ENCODE measurements around the gene DNAJC1.
"Not testable (repeated sequence)": the region's sequence is repeated elsewhere in the genome, so short reads cannot be mapped to it uniquely, and the experiment has no call there.

The DNAJC1 gene

DNA sequence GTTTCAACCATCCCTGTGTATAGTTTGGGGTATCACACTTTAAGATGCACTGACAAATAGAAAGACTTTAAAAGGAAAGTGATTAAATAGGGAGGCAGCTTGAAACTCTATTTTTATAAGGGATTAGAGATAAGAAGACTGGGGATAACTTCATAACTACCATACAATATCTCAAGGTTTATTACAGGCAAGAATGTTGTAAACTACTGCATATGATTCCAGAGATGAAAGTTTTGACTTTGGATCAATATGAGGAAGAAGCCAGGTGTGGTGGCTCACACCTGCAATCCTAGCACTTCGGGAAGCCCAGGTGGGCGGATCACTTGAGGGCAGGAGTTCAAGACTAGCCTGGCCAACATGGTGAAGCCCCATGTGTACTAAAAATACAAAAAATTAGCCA is 96.1 kb downstream of the DNAJC1 start:
- DNase-seq (ENCODE audit: low read depth in 2 of 2) = no peak

GRCh38 chr10:21904930-21905329 is 98.6 kb downstream of the DNAJC1 start:
- no peak for DNase-seq (ENCODE audit: low read depth in 2 of 2)

GRCh38 chr10:21899736-21900135 is 103.8 kb downstream of the DNAJC1 start:
- DNase-seq (ENCODE audit: low read depth in 2 of 2) = no peak

DNA sequence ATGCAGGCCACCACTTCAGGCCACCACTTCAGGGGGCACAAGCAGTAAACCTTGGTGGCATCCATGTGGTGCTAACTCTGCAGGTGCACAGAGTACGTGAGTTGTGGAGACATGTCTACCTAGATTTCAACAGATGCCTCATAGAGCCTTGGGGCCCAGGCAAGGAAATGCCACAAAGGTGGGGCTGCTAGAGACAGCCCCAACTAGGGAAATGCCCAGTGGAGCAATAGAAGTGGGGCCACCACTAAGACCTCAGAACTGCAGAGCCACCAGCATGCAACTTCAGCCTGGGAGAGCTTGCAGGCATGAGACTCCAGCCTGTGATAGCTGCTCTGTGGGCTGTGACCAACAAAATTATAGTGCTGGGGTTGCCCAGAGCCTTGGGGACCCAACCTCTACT is 107.6 kb downstream of the DNAJC1 start:
- no peak for DNase-seq (ENCODE audit: low read depth in 2 of 2)

GRCh38 chr10:21894648-21895342 is 108.7 kb downstream of the DNAJC1 start:
- DNase-seq (ENCODE audit: low read depth in 2 of 2) = no peak

GRCh38 chr10:21891439-21891838 is 112.1 kb downstream of the DNAJC1 start:
- no peak for DNase-seq (ENCODE audit: low read depth in 2 of 2)

GRCh38 chr10:21889477-21890275 is 113.9 kb downstream of the DNAJC1 start:
- DNase-seq (ENCODE audit: low read depth in 2 of 2) = no peak

- no peak for DNase-seq (ENCODE audit: low read depth in 2 of 2)
Observed at GRCh38 chr10:21888959-21889358, 114.6 kb downstream of the DNAJC1 start.

DNA sequence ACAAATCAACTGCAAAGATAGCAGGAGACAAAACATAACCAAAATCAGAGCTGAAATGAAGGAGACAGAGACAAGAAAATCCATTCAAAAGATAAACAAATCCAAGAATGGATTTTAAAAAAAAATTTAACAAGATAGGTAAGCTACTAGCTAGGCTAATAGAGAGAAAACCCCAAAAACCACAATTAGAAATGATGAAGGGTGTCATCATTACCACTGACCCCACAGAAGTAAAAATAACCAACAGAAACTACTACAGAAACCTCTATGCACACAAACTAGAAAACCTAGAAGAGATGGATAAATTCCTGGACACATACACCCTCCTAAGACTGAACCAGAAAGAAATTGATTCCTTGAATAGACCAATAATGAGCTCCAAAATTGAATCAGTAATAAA is 117.6 kb downstream of the DNAJC1 start:
- no peak for DNase-seq (ENCODE audit: low read depth in 2 of 2)

DNA sequence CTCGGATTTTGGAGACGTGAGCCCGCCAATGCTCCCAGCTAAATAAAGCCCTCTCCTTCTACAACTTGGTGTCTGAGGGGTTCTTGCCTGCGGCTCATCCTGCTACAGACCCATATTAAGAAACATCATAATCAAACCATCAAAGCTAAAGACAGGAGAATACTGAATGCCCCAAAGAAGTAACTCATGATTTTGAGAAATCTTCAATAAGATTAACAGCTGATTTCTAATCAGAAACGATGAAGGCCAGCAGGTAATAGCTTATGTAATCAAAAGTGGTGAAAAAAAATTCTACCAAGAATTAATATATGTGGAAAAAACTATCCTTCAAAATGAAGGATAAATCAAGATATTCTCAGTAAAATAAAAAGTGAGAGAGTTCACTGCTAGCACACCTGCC is 130.3 kb downstream of the DNAJC1 start:
- no peak for DNase-seq (ENCODE audit: low read depth in 2 of 2)

DNA sequence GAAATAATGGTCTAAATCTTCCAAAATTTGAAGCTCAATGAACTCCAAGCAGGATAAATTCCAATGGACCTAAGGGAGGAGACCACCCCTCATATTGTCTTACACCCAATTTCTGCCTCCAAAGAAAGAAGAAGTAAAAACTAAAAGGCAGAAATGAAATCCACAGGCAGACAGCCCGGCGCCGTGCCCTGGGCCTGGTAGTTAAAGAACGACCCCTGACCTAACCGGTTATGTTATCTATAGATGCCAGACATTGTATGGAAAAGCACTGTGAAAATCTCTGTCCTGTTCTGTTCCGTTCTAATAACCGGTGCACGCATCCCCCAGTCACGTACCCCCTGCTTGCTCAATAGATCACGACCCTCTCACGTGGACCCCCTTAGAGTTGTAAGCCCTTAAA is 130.8 kb downstream of the DNAJC1 start:
- not testable (repeated sequence) for DNase-seq (ENCODE audit: low read depth in 2 of 2)

- DNase-seq (ENCODE audit: low read depth in 2 of 2) = no peak
Observed at GRCh38 chr10:21870849-21871248, 132.7 kb downstream of the DNAJC1 start.

DNA sequence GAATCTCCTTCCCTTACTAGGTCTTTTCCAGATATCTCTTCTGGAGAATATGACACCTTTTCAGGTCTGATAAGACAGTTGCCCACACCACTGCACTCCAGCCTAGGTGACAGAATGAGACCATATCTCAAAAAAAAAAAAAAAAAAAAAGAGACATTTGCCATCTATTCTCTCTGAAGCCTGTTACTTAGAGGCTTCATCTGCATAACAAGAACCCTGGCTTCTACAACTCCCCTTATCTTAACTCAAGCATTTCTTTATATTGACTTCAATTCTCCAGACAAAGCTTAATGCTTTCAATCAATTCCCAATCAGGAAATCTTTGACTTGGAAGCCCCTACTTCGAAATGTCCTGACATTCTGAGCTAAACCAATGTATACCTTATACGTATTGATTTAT is 134.4 kb downstream of the DNAJC1 start:
- DNase-seq (ENCODE audit: low read depth in 2 of 2) = not testable (repeated sequence)

DNA sequence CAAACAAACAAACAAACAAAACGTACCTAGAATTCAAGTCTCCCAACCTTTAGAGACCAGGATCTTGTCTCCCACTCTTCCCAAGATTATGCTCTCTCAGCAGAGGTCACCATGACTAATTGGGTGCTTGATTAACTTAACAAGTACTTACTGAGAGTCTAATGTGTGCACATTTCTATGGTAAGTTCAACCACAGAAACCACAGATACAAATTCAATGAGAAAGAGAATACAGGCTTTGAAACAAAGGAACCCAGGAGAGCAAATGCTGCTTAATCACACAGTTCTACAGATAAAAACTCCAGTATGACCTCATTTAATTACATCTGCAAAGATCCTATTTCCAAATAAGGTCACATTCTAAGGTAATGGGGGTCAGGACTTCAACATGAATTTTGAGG is 142.8 kb downstream of the DNAJC1 start:
- DNase-seq (ENCODE audit: low read depth in 2 of 2) = no peak

DNA sequence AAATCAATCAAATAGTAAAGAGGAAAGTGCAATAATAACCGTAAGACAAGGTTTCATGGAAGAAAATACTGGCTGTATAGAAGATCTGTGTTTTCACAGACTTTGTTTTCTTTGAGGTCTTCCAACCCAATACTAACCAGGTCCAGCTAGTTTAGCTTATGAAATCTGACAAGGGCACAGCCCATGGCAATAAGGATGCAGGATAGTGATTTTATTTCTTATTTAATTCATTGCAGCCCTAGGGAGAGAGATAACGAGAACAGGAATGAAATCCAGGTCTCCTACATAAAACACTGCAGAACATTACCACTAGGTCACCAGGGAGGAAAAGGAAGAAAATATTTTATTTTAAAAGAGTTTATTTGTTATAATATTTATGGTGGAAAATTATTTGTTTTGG is 145.1 kb downstream of the DNAJC1 start:
- no peak for DNase-seq (ENCODE audit: low read depth in 2 of 2)

DNA sequence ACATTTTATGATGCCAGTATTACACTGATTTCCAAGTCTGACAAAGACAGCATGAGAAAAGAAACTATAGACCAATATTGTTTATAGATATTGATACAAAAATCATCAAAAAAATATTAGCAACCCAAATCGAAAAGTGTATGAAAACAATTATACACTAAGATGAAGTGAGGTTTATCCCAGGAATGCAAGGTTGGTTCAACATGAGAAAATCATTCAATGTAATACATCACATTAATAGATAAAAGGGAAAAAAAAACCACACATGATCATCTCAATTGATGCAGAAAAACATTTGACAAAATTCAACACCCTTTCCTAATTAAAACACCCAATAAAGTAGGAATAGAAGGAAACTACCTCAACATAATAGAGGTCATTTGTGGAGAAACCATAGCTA is 153.9 kb downstream of the DNAJC1 start:
- no peak for DNase-seq (ENCODE audit: low read depth in 2 of 2)

- no peak for DNase-seq (ENCODE audit: low read depth in 2 of 2)
Observed at GRCh38 chr10:21843645-21844044, 159.9 kb downstream of the DNAJC1 start.

DNA sequence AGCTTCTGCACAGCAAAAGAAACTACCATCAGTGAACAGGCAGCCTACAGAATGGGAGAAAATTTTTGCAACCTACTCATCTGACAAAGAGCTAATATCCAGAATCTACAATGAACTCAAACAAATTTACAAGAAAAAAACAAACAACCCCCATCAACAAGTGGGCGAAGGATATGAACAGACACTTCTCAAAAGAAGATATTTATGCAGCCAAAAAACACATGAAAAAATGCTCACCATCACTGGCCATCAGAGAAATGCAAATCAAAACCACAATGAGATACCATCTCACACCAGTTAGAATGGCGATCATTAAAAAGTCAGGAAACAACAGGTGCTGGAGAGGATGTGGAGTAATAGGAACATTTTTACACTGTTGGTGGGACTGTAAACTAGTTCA is 162.3 kb downstream of the DNAJC1 start:
- DNase-seq (ENCODE audit: low read depth in 2 of 2) = not testable (repeated sequence)

- not testable (repeated sequence) for DNase-seq (ENCODE audit: low read depth in 2 of 2)
Observed at GRCh38 chr10:21837487-21837886, 166.0 kb downstream of the DNAJC1 start.

- not testable (repeated sequence) for DNase-seq (ENCODE audit: low read depth in 2 of 2)
Observed at GRCh38 chr10:21834574-21834973, 169.0 kb downstream of the DNAJC1 start.

DNA sequence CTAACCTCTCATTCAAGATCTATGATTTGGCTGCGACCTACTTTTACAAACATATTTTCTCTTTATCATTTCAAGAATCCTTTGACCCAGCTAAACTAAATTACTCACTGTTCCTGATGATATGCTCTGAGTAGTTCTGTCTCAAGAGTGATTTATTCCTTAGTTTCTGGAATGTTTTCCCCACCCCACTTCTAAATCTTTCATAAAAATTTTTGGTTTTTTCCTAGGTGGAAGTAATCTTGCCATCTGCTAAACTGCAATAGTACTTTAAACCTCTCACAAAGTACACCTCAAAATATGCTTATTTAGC is 170.8 kb downstream of the DNAJC1 start:
- no peak for DNase-seq (ENCODE audit: low read depth in 2 of 2)

DNA sequence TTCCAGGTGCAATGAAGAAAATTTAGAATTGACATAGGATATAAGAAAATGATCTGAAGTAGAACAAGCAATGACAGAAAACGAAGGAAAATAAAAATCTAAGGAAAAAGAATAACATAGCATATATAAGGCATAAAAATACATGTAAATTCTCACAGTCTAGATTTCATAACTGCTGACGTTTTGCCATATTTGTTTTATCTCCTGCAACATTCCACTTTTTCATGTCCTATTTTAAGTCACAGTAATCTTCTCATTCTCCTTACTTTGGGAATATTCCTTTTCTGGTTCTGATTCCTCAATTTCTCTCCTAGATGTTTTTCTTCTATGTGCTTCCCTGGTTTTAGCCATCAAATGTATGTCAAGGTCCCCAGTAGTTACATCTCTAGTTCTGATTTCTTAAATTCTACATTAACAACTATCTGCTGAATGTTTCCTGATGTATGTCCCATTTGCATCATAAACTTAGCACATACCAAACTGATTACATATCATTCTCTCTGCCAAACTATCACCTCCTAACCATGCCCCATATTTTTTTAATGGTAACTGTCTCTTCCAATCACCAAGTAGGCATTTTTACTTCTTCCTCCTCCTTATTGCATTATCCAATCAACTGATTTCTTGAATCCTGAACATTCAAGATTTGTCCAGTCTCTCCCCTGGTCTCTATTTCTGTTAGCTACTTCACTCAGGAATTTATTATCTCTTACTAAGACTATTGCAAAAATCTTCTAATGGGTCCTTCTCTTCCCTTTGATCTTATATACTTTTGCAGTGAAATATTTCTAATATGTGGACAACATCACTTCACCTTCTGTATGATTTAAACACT is 171.3 kb downstream of the DNAJC1 start:
- no peak for DNase-seq (ENCODE audit: low read depth in 2 of 2)

GRCh38 chr10:21830037-21830436 is 173.5 kb downstream of the DNAJC1 start:
- DNase-seq (ENCODE audit: low read depth in 2 of 2) = no peak
